ENCODE data around the gene BNC2.
"Not testable (repeated sequence)": the region's sequence is repeated elsewhere in the genome, so short reads cannot be mapped to it uniquely, and the experiment has no call there.

Gene BNC2

GRCh38 chr9:16543686-16544085, 326.8 kb downstream of the BNC2 start:
- Mint-ChIP-seq H3K36me3 (no peaks in the 10 kb centered on the region), H3K4me3 (no peak overlapping the region), H3K9me3 (peaks cover 10% of the 10 kb centered on the region), H3K4me1 (no peaks in the 10 kb centered on the region), H3K27ac (no peak overlapping the region)
- DNase-seq (ENCODE audit: low spot score in 2 of 2), result no peak
- no peak for ATAC-seq

GRCh38 chr9:16543225-16543624, 327.2 kb downstream of the BNC2 start:
- Mint-ChIP-seq H3K4me1 (no peaks in the 10 kb centered on the region), H3K9me3 (peaks cover 10% of the 10 kb centered on the region), H3K4me3 (no peak overlapping the region), H3K36me3 (no peaks in the 10 kb centered on the region), H3K27ac (no peak overlapping the region)
- no peak for DNase-seq (ENCODE audit: low spot score in 2 of 2)
- no peak for ATAC-seq

- no peak for ATAC-seq
- Mint-ChIP-seq H3K27ac (no peak overlapping the region), H3K4me1 (no peaks in the 10 kb centered on the region)
Observed at GRCh38 chr9:16542290-16542689, 328.2 kb downstream of the BNC2 start.

GRCh38 chr9:16540743-16541613, 329.5 kb downstream of the BNC2 start:
- no peak overlapping the region for H3K4me3 Mint-ChIP-seq
- no peak for DNase-seq (ENCODE audit: low spot score in 2 of 2)
- no peaks in the 10 kb centered on the region for H3K4me1 Mint-ChIP-seq
- peaks cover 6% of the 10 kb centered on the region for H3K9me3 Mint-ChIP-seq
- H3K36me3 Mint-ChIP-seq, result no peaks in the 10 kb centered on the region
- H3K27ac Mint-ChIP-seq, result no peak overlapping the region
- no peak for ATAC-seq

More at GRCh38 chr9:16542290-16542689, 328.2 kb downstream of the BNC2 start:
- Mint-ChIP-seq H3K4me3 (no peak overlapping the region), H3K36me3 (no peaks in the 10 kb centered on the region), H3K9me3 (peaks cover 10% of the 10 kb centered on the region)
- no peak for DNase-seq (ENCODE audit: low spot score in 2 of 2)

- ATAC-seq; H3K9me3 Mint-ChIP-seq; H3K27ac Mint-ChIP-seq; H3K36me3 Mint-ChIP-seq; H3K4me3 Mint-ChIP-seq; DNase-seq (ENCODE audit: low spot score in 2 of 2); H3K4me1 Mint-ChIP-seq: not testable (repeated sequence)
Observed at GRCh38 chr9:16539626-16540025, 330.8 kb downstream of the BNC2 start.

- Mint-ChIP-seq H3K4me1 (no peaks in the 10 kb centered on the region), H3K27ac (no peak overlapping the region), H3K36me3 (no peaks in the 10 kb centered on the region), H3K4me3 (no peak overlapping the region), H3K9me3 (peaks cover 2% of the 10 kb centered on the region)
- ATAC-seq (no peak), DNase-seq (ENCODE audit: low spot score in 2 of 2) (no peak)
Observed at GRCh38 chr9:16535555-16535954, 334.9 kb downstream of the BNC2 start.

GRCh38 chr9:16532681-16533450, 337.6 kb downstream of the BNC2 start:
- no peak for ATAC-seq
- DNase-seq (ENCODE audit: low spot score in 2 of 2), result no peak
- no peak overlapping the region for H3K4me3 Mint-ChIP-seq
- H3K27ac Mint-ChIP-seq, result no peak overlapping the region
- no peaks in the 10 kb centered on the region for H3K36me3 Mint-ChIP-seq
- H3K4me1 Mint-ChIP-seq, result no peaks in the 10 kb centered on the region
- peaks cover 3% of the 10 kb centered on the region for H3K9me3 Mint-ChIP-seq

GRCh38 chr9:16532272-16532671, 338.2 kb downstream of the BNC2 start:
- Mint-ChIP-seq H3K4me1 (no peaks in the 10 kb centered on the region), H3K9me3 (peaks cover 3% of the 10 kb centered on the region), H3K36me3 (no peaks in the 10 kb centered on the region), H3K4me3 (no peak overlapping the region), H3K27ac (no peak overlapping the region)
- ATAC-seq, result no peak
- no peak for DNase-seq (ENCODE audit: low spot score in 2 of 2)

GRCh38 chr9:16530669-16531642, 339.5 kb downstream of the BNC2 start:
- H3K4me3 Mint-ChIP-seq, result no peak overlapping the region
- no peak for DNase-seq (ENCODE audit: low spot score in 2 of 2)
- no peaks in the 10 kb centered on the region for H3K36me3 Mint-ChIP-seq
- H3K27ac Mint-ChIP-seq, result no peak overlapping the region
- H3K4me1 Mint-ChIP-seq, result no peaks in the 10 kb centered on the region
- H3K9me3 Mint-ChIP-seq, result peaks cover 8% of the 10 kb centered on the region
- no peak for ATAC-seq

- Mint-ChIP-seq H3K36me3 (no peaks in the 10 kb centered on the region), H3K27ac (no peak overlapping the region), H3K9me3 (peaks cover 8% of the 10 kb centered on the region), H3K4me3 (no peak overlapping the region), H3K4me1 (no peaks in the 10 kb centered on the region)
- ATAC-seq, result no peak
- no peak for DNase-seq (ENCODE audit: low spot score in 2 of 2)
Observed at GRCh38 chr9:16527573-16527972, 342.9 kb downstream of the BNC2 start.

GRCh38 chr9:16526380-16526779, 344.1 kb downstream of the BNC2 start:
- no peaks in the 10 kb centered on the region for H3K4me1 Mint-ChIP-seq
- H3K9me3 Mint-ChIP-seq, result peaks cover 8% of the 10 kb centered on the region
- no peak overlapping the region for H3K27ac Mint-ChIP-seq
- ATAC-seq (no peak), DNase-seq (ENCODE audit: low spot score in 2 of 2) (no peak)
- no peaks in the 10 kb centered on the region for H3K36me3 Mint-ChIP-seq
- H3K4me3 Mint-ChIP-seq, result no peak overlapping the region

GRCh38 chr9:16524823-16525222, 345.6 kb downstream of the BNC2 start:
- H3K4me1 Mint-ChIP-seq, result no peaks in the 10 kb centered on the region
- no peak for ATAC-seq
- H3K36me3 Mint-ChIP-seq, result no peaks in the 10 kb centered on the region

GRCh38 chr9:16524078-16524477, 346.4 kb downstream of the BNC2 start:
- H3K27ac Mint-ChIP-seq, result no peak overlapping the region
- H3K4me3 Mint-ChIP-seq, result no peak overlapping the region
- no peaks in the 10 kb centered on the region for H3K36me3 Mint-ChIP-seq
- no peaks in the 10 kb centered on the region for H3K4me1 Mint-ChIP-seq
- ATAC-seq (no peak), DNase-seq (ENCODE audit: low spot score in 2 of 2) (no peak)
- H3K9me3 Mint-ChIP-seq, result peaks cover 10% of the 10 kb centered on the region

More at GRCh38 chr9:16524823-16525222, 345.6 kb downstream of the BNC2 start:
- H3K27ac Mint-ChIP-seq, result no peak overlapping the region
- peaks cover 6% of the 10 kb centered on the region for H3K9me3 Mint-ChIP-seq
- H3K4me3 Mint-ChIP-seq, result no peak overlapping the region
- no peak for DNase-seq (ENCODE audit: low spot score in 2 of 2)

GRCh38 chr9:16521868-16522411, 348.5 kb downstream of the BNC2 start:
- Mint-ChIP-seq H3K27ac (no peak overlapping the region), H3K4me3 (no peak overlapping the region), H3K36me3 (no peaks in the 10 kb centered on the region), H3K9me3 (peaks cover 11% of the 10 kb centered on the region), H3K4me1 (no peaks in the 10 kb centered on the region)
- ATAC-seq, result no peak
- DNase-seq (ENCODE audit: low spot score in 2 of 2), result no peak

- DNase-seq (ENCODE audit: low spot score in 2 of 2) (no peak), ATAC-seq (no peak)
- H3K27ac Mint-ChIP-seq, result no peak overlapping the region
- no peaks in the 10 kb centered on the region for H3K36me3 Mint-ChIP-seq
- no peaks in the 10 kb centered on the region for H3K4me1 Mint-ChIP-seq
- H3K9me3 Mint-ChIP-seq, result peaks cover 6% of the 10 kb centered on the region
- H3K4me3 Mint-ChIP-seq, result no peak overlapping the region
Observed at GRCh38 chr9:16519001-16519400, 351.5 kb downstream of the BNC2 start.

Measured in stimulated activated effector memory CD8-positive, alpha-beta T cell treated with anti-CD3 and anti-CD28 coated beads, Interleukin-12 subunit alpha, Interleukin-12 subunit beta, amount 100 ng/mL, for 72 hours (primary cell).